ENCODE data around the gene THAP4.

GRCh38 chr2:241653210-241653750, 16.3 kb upstream of the THAP4 start:
- no peak for TF ChIP-seq CTCF (IDR thresholded peaks at IDR 0.05)
- no peak for TF ChIP-seq POLR2A (IDR thresholded peaks at IDR 0.05)
- no peak for TF ChIP-seq POLR2AphosphoS5 (IDR thresholded peaks at IDR 0.05)
- no peak for TF ChIP-seq EP300 (IDR thresholded peaks at IDR 0.05)
